Fibroblast of mammary gland (primary cell): Measurements from ENCODE around the gene CCDC78.

ENCODE experiments used
- DNase-seq: peaks from one replicate; pipeline ENCODE4 v3.0.0-alpha.2; 2010; ENCODE audit warnings: low read depth
- H3K4me3 ChIP-seq: 2 replicates; pipeline ENCODE4 v1.5.1; 2011; ENCODE audit warnings: low read depth, mild to moderate bottlenecking, low read length, moderate library complexity; ENCODE audit not compliant: control insufficient read depth
- TF ChIP-seq, protein P1 (sequence below): conservative IDR thresholded peaks from 2 replicates; pipeline ENCODE4 v1.5.1; 2011; ENCODE audit warnings: low read depth, low read length, inconsistent platforms; ENCODE audit not compliant: control insufficient read depth, insufficient read depth

CCDC78 gene

DNA sequence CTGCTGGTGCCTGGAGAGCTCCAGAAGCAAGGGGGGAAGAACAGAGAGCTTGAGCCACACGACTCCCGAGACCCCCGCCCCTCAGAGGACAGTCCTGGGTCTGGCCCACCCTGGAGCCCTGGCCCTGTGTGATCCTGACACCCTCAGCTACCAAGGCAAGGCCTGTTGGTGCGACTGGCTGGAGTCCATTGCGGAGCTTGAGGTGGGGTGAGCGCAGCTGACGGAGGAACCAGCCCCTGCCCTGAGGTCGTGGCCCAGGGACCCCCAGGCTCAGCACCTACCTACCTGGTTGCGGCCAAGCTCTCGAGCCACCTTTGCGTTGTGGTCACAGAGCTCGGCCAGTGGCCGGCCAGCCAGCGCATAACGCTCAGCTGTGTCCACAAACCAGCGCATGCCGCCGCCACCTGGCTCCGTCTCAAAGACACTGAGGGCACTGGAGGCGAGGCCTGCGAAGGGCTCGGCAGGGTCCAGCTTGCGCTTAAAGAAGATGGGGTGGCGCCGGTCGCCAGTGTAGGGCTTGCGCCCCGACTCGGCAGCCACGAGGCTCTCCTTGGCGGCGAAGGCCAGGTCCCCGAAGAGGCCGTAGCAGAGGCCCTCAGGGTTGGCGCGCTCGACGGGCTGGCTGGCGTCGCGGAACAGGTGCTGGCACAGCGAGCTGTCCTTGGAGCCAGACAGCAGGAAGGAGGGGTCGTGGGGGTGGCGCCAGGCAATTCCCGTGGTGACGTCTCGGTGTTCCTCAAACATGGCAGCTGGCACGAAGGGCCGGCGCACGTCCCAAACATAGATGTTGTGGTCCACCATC, 39.6 kb downstream of the CCDC78 start:
- no peak for DNase-seq
- TF ChIP-seq, protein P1, sequence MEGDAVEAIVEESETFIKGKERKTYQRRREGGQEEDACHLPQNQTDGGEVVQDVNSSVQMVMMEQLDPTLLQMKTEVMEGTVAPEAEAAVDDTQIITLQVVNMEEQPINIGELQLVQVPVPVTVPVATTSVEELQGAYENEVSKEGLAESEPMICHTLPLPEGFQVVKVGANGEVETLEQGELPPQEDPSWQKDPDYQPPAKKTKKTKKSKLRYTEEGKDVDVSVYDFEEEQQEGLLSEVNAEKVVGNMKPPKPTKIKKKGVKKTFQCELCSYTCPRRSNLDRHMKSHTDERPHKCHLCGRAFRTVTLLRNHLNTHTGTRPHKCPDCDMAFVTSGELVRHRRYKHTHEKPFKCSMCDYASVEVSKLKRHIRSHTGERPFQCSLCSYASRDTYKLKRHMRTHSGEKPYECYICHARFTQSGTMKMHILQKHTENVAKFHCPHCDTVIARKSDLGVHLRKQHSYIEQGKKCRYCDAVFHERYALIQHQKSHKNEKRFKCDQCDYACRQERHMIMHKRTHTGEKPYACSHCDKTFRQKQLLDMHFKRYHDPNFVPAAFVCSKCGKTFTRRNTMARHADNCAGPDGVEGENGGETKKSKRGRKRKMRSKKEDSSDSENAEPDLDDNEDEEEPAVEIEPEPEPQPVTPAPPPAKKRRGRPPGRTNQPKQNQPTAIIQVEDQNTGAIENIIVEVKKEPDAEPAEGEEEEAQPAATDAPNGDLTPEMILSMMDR: no peak
- no peak overlapping the region for H3K4me3 ChIP-seq

GRCh38 chr16:685967-686366, 40.3 kb downstream of the CCDC78 start:
- peak; percentile 54 for DNase-seq

GRCh38 chr16:684961-685696, 41.1 kb downstream of the CCDC78 start:
- no peak overlapping the region for H3K4me3 ChIP-seq
- TF ChIP-seq, protein P1: no peak

More at GRCh38 chr16:685967-686366, 40.3 kb downstream of the CCDC78 start:
- H3K4me3 ChIP-seq: no peak overlapping the region
- TF ChIP-seq, protein P1: peak; percentile 57

DNA sequence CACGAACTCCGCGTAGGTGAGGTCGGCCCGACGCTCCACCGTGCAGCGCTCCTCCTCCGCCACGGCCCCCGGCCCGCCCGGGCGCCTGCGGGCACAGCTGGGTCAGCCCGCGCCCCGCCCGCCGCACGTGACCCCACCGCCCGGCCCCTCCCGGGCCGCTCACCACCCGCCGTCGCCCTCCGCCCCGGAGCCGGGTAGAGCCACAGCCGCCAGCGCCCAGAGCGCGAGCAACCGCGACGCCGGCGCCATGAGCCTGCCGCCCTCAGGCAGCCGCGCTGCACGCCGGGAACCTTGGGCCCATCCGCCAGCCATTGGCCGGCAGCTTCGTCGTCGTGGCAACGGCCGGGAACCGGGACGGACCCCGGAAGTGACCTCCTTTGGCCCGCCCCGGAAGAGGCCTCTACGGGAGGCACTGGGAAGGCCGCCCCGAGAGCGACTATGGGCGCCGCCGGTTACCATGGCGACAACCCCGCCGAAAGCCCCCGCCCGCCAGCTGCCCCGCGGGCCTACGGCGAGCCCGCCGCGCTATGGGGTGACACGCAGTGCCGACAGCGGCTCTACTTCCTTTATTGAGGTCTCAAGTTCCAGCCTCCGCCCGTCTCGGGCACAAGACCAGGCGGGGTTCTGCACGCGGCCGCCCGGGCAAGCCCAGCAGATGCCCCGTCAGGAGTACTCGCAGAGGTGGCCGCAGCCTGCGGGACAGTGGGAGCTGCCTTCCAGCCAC, 42.0 kb downstream of the CCDC78 start, which contains the start of gene JMJD8:
JMJD8 (minus strand) TSS at position 264 of the 724 bp plus-strand sequence; CDS start at position 249, 15 bp downstream.
- DNase-seq: peak; percentile 91
- TF ChIP-seq, protein P1: no peak
- H3K4me3 ChIP-seq: peak within 1 kb of the TSS; percentile 52

More at GRCh38 chr16:684961-685696, 41.1 kb downstream of the CCDC78 start:
- DNase-seq: no peak

GRCh38 chr16:683396-684070, 42.7 kb downstream of the CCDC78 start:
- no peak for DNase-seq
- TF ChIP-seq, protein P1: no peak

More at GRCh38 chr16:683396-684070, 42.7 kb downstream of the CCDC78 start:
- peak overlapping the region; percentile 46 for H3K4me3 ChIP-seq
